ENCODE measurements around the gene SGMS1.
A peak's percentile ranks its signal among the peaks of the same experiment; 100 is the strongest.

The SGMS1 gene

DNA sequence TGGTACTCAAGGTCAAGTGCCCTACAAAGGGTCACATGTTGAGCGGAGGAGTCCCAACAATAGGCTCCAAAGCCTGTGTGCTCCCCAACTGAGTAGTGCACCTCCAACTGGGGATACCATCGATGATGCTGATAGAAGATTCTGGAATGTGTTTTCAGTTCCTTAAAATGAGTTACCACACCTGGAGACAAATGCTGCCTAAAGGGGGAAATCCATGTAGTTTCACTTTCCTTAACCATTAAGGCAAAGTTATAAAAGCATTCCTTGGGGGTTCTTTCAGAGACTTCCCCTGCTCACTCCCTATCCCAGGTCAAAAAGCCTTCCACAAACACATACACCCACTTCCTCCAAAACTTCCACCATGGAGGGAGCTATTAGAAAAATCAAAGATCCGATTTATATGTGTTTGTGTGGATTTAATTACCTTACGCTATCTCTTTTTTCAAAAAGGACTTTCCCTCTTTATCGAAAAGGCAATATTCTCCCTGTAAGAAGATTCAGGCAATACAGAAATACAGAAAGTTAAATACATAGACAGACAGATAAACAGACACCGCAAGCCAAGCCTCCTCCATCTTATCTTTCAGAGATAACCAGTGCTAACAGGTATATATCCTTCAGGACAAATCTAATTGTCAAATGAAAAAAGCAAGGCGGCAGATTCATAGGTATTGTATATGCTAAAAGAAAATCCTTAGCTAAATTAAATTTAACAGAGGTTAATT lies 236.6 kb downstream of the SGMS1 start:
- Histone ChIP-seq H3K27ac (no peak overlapping the region), H3K4me3 (no peak overlapping the region), H3K9ac (no peak overlapping the region), H3K4me1 (peaks cover 4 to 24% (median 10%) of the 10 kb centered on the region in 10 experiments; a peak in 14 of 20 replicates), H3K4me2 (no peak overlapping the region), H4K20me1 (peaks cover 0 to 100% (median 0%) of the 10 kb centered on the region in 11 experiments; a peak in 6 of 22 replicates), H3K36me3 (peaks cover 0 to 28% (median 0%) of the 10 kb centered on the region in 11 experiments; a peak in 2 of 22 replicates), H3K27me3 (no peaks in the 10 kb centered on the region), H3K9me3 (replicated peaks in 1 of 11) (no peaks in the 10 kb centered on the region)
- no peak for TF ChIP-seq Cebpa-rat (IDR thresholded peaks at IDR 0.05)

GRCh38 chr10:50385624-50386023 lies 238.1 kb downstream of the SGMS1 start:
- Histone ChIP-seq H3K36me3 (peaks cover 0 to 15% (median 0%) of the 10 kb centered on the region in 11 experiments; a peak in 1 of 22 replicates), H3K27ac (no peak overlapping the region), H3K9me3 (replicated peaks in 1 of 11) (no peaks in the 10 kb centered on the region), H3K4me1 (peaks cover 4 to 24% (median 10%) of the 10 kb centered on the region in 10 experiments; a peak in 14 of 20 replicates), H3K9ac (no peak overlapping the region), H3K4me2 (no peak overlapping the region), H3K4me3 (no peak overlapping the region), H4K20me1 (peaks cover 0 to 100% (median 0%) of the 10 kb centered on the region in 11 experiments; a peak in 6 of 22 replicates), H3K27me3 (no peaks in the 10 kb centered on the region)
- TF ChIP-seq Cebpa-rat (IDR thresholded peaks at IDR 0.05), result 0 out of 22 replicates have a peak, but pooled peaks of 1 of the 11 experiments have one; percentile 9

GRCh38 chr10:50384898-50385297 lies 238.9 kb downstream of the SGMS1 start:
- Histone ChIP-seq H3K4me2 (no peak overlapping the region; a peak in 1 of 22 replicates), H3K4me3 (no peak overlapping the region), H4K20me1 (peaks cover 0 to 100% (median 0%) of the 10 kb centered on the region in 11 experiments; a peak in 7 of 22 replicates), H3K27ac (no peak overlapping the region), H3K9ac (no peak overlapping the region), H3K9me3 (replicated peaks in 1 of 11) (no peaks in the 10 kb centered on the region), H3K4me1 (peaks cover 4 to 31% (median 13%) of the 10 kb centered on the region in 10 experiments; a peak in 18 of 20 replicates), H3K27me3 (no peaks in the 10 kb centered on the region), H3K36me3 (peaks cover 0 to 10% (median 0%) of the 10 kb centered on the region in 11 experiments; a peak in 1 of 22 replicates)
- no peak for TF ChIP-seq Cebpa-rat (IDR thresholded peaks at IDR 0.05)

- no peak overlapping the region for H3K4me3 ChIP-seq
- H3K9ac ChIP-seq, result no peak overlapping the region
- no peak for TF ChIP-seq Cebpa-rat (IDR thresholded peaks at IDR 0.05)
- H3K9me3 ChIP-seq (replicated peaks in 1 of 11), result no peaks in the 10 kb centered on the region
- H3K4me1 ChIP-seq, result peaks cover 4 to 36% (median 16%) of the 10 kb centered on the region in 10 experiments; a peak in 18 of 20 replicates
- H3K36me3 ChIP-seq, result peaks cover 0 to 10% (median 0%) of the 10 kb centered on the region in 11 experiments; a peak in 1 of 22 replicates
- no peak overlapping the region for H3K4me2 ChIP-seq
- no peaks in the 10 kb centered on the region for H3K27me3 ChIP-seq
- peaks cover 0 to 100% (median 0%) of the 10 kb centered on the region in 11 experiments; a peak in 7 of 22 replicates for H4K20me1 ChIP-seq
- no peak overlapping the region for H3K27ac ChIP-seq
Measured at GRCh38 chr10:50384238-50384637, 239.5 kb downstream of the SGMS1 start.

DNA sequence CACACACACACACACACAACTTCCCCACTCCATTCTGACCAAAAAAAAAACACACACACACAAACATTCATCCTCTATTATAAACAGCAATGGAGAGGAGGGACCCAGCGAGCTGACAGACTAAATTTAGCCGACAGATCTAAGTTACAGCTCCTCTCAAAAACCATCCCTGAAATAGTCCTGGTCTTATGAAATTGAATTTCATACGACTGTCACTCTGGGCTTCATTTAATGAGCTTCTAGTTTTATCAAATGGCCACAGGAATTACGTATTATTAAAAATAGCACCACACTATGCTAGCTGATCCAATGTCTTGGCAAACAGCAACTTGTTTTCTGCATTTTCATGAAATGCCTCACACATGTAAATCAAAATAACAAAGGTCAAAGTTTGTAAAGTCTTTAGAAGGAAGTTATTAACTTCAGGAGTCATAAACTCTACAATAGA lies 241.2 kb downstream of the SGMS1 start:
- no peak overlapping the region for H3K27ac ChIP-seq
- peaks cover 0 to 100% (median 0%) of the 10 kb centered on the region in 11 experiments; a peak in 7 of 22 replicates for H4K20me1 ChIP-seq
- H3K4me2 ChIP-seq, result no peak overlapping the region
- H3K9ac ChIP-seq, result no peak overlapping the region
- H3K4me1 ChIP-seq, result peaks cover 0 to 27% (median 7%) of the 10 kb centered on the region in 10 experiments; a peak in 15 of 20 replicates
- H3K36me3 ChIP-seq, result peaks cover 0 to 15% (median 0%) of the 10 kb centered on the region in 11 experiments; a peak in 6 of 22 replicates
- H3K27me3 ChIP-seq, result no peaks in the 10 kb centered on the region
- H3K9me3 ChIP-seq (replicated peaks in 1 of 11), result peaks cover 0 to 2% (median 0%) of the 10 kb centered on the region in 11 experiments; a peak in 2 of 22 replicates
- no peak overlapping the region for H3K4me3 ChIP-seq
- TF ChIP-seq Cebpa-rat (IDR thresholded peaks at IDR 0.05), result no peak

DNA sequence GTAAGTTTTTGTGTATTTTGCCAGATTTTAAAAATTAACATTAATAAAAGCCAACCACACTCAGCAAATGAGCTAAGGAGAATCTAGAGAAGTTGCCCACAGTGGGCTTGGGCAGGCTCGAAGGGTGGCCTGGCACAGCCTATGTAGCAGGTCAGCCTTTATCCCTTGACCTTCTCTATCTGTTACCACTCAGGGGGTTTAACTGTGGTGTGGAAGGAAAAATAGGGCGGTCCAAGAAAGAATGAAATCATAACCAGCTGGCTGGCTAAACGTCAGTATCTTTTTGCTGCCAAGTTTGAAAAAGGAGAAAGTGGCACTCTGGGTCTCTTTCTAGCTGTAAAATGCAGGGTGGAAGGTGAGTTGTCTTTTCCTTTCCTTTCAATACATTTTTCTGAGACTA lies 242.1 kb downstream of the SGMS1 start:
- Histone ChIP-seq H3K9ac (no peak overlapping the region), H3K36me3 (peaks cover 0 to 17% (median 0%) of the 10 kb centered on the region in 11 experiments; a peak in 6 of 22 replicates), H3K27ac (no peak overlapping the region), H3K4me2 (no peak overlapping the region), H3K27me3 (no peaks in the 10 kb centered on the region), H3K9me3 (replicated peaks in 1 of 11) (peaks cover 0 to 11% (median 5%) of the 10 kb centered on the region in 11 experiments; a peak in 6 of 22 replicates), H3K4me1 (peaks cover 0 to 18% (median 7%) of the 10 kb centered on the region in 10 experiments; a peak in 13 of 20 replicates), H4K20me1 (peaks cover 0 to 100% (median 0%) of the 10 kb centered on the region in 11 experiments; a peak in 7 of 22 replicates), H3K4me3 (no peak overlapping the region)
- TF ChIP-seq Cebpa-rat (IDR thresholded peaks at IDR 0.05), result no peak

DNA sequence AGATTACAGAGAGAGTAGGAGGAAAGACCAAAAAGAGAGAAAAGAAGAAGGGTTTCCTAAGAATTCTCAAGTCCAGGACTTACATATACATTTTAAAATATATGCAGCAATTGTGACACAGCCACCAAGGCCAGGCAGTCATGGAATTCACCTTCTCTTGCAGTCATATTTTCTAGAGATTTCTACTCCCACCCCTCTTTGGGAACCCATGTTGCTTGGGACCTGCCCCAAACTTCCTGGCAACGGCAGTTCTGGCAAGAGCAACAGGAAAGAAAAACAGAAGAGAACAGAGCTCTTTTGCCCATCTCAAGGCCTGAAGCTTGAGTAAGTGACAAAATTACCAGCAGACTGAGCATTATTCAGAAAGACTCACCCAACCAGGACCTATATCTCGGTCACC lies 244.1 kb downstream of the SGMS1 start:
- Histone ChIP-seq H3K9ac (no peak overlapping the region), H3K27me3 (no peaks in the 10 kb centered on the region), H3K4me2 (peak overlapping the region in 7 of 11 experiments; percentile 7 to 53 (median 32); a peak in 9 of 22 replicates), H3K4me1 (peaks cover 10 to 29% (median 19%) of the 10 kb centered on the region in 10 experiments), H4K20me1 (peaks cover 0 to 97% (median 0%) of the 10 kb centered on the region in 11 experiments; a peak in 7 of 22 replicates), H3K9me3 (replicated peaks in 1 of 11) (peaks cover 0 to 11% (median 5%) of the 10 kb centered on the region in 11 experiments; a peak in 6 of 22 replicates), H3K4me3 (no peak overlapping the region), H3K36me3 (peaks cover 0 to 16% (median 0%) of the 10 kb centered on the region in 11 experiments; a peak in 6 of 22 replicates), H3K27ac (no peak overlapping the region)
- TF ChIP-seq Cebpa-rat (IDR thresholded peaks at IDR 0.05), result no peak

GRCh38 chr10:50375745-50376144 lies 248.0 kb downstream of the SGMS1 start:
- H3K27me3 ChIP-seq, result no peaks in the 10 kb centered on the region
- H3K36me3 ChIP-seq, result peaks cover 0 to 18% (median 0%) of the 10 kb centered on the region in 11 experiments; a peak in 6 of 22 replicates
- no peak overlapping the region for H3K9ac ChIP-seq
- H4K20me1 ChIP-seq, result peaks cover 0 to 97% (median 0%) of the 10 kb centered on the region in 11 experiments; a peak in 8 of 22 replicates
- peaks cover 0 to 11% (median 5%) of the 10 kb centered on the region in 11 experiments; a peak in 6 of 22 replicates for H3K9me3 ChIP-seq (replicated peaks in 1 of 11)
- H3K27ac ChIP-seq, result no peak overlapping the region
- peak overlapping the region in 10 of 11 experiments; percentile 30 to 83 (median 72); a peak in 17 of 22 replicates for H3K4me2 ChIP-seq
- peaks cover 22 to 34% (median 29%) of the 10 kb centered on the region in 10 experiments for H3K4me1 ChIP-seq
- no peak overlapping the region for H3K4me3 ChIP-seq
- no peak for TF ChIP-seq Cebpa-rat (IDR thresholded peaks at IDR 0.05)

Data from BLaER1 treated with 17β-estradiol and CSF1 and Interleukin-3, amounts not matched to agents 10 nM and 100 nM (cell line).